IPS-18c (cell line): Measurements from ENCODE around the gene GPNMB.

Source experiments
- H3K4me3 ChIP-seq: 2 replicates; pipeline ENCODE4 v1.7.0; 2013; ENCODE audit warnings: low read depth, mild to moderate bottlenecking, low read length, moderate library complexity; ENCODE audit not compliant: insufficient read depth
- H3K9me3 ChIP-seq: one replicate; pipeline ENCODE4 v1.6.1; 2013; ENCODE audit warnings: mild to moderate bottlenecking, low read length, moderate library complexity; ENCODE audit not compliant: control insufficient read depth, insufficient read depth

Gene GPNMB

GRCh38 chr7:23256731-23257130 lies 10.2 kb downstream of the GPNMB start:
- Histone ChIP-seq H3K9me3 (no peaks in the 10 kb centered on the region), H3K4me3 (no peak overlapping the region)

GRCh38 chr7:23260371-23260770 lies 13.8 kb downstream of the GPNMB start:
- H3K9me3 ChIP-seq = no peaks in the 10 kb centered on the region
- no peak overlapping the region for H3K4me3 ChIP-seq

- H3K9me3 ChIP-seq = no peaks in the 10 kb centered on the region
- no peak overlapping the region for H3K4me3 ChIP-seq
Measured at GRCh38 chr7:23261843-23262452, 15.4 kb downstream of the GPNMB start.

DNA sequence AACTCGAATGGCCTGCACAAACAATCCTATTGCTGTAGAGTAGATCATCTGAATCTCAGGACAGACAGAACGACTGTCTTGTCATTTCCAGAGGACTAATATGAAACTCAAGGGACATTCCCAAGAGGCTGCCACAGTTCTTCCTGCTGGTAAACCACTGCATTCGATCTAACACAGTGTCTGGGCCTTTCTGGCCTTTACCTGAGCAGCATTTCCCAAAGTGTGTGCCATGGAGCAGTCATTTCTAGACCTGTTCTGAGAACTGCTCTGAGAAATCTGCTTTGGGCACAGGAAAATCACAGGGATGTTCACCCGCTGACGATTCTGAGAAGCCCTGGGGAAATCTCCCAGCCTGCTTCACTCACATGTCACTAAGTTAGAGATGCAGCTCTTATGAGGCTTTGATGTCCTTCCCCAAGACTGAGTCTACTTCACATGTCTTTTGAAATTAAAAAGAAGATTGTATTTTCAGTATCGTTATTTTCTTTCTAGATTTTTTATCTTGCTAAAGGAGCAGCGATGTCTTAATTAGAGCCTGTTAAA lies 18.4 kb downstream of the GPNMB start:
- H3K4me3 ChIP-seq = no peak overlapping the region
- no peaks in the 10 kb centered on the region for H3K9me3 ChIP-seq

DNA sequence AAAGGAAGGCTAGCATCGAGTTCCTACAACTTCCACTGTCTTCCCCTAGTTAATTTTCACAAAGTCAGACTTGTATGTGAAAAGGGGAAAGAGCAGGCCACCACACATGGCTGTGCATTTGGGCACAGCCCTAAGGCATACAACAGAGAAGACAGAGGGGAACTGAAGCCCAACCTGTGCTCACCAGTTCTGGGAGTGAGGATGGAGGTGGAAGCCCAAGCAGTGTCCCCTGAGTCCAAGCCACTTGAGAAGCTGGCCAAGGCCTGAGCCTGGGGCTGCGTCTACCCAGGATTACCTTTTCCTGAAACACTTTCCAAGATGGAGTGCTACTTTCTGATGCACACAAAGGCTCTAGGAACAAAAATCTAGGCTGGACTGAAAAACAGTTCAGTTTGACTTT lies 20.3 kb downstream of the GPNMB start:
- H3K4me3 ChIP-seq = no peak overlapping the region

GRCh38 chr7:23267357-23267756 lies 20.8 kb downstream of the GPNMB start:
- H3K4me3 ChIP-seq = no peak overlapping the region
- no peaks in the 10 kb centered on the region for H3K9me3 ChIP-seq

More for the DNA sequence above, 20.3 kb downstream of the GPNMB start:
- H3K9me3 ChIP-seq = no peaks in the 10 kb centered on the region

DNA sequence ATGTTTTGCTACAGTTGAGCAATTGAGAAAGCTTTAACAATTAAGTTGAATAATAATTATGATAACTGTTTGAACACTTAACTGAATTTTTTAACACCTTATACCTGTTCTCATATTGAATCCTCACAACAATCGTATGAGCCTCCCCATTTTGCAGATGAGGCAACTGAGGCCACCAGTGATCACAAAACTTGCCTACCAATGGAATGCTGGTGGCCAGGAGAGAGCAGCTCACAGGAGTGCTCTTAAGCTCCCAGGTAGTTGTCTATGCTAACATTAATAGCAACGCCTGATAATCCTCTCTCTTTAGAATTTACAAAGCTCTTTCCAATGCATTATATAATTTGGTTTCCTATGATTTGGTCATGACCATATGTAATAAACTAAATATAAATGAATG lies 21.6 kb downstream of the GPNMB start:
- no peaks in the 10 kb centered on the region for H3K9me3 ChIP-seq

DNA sequence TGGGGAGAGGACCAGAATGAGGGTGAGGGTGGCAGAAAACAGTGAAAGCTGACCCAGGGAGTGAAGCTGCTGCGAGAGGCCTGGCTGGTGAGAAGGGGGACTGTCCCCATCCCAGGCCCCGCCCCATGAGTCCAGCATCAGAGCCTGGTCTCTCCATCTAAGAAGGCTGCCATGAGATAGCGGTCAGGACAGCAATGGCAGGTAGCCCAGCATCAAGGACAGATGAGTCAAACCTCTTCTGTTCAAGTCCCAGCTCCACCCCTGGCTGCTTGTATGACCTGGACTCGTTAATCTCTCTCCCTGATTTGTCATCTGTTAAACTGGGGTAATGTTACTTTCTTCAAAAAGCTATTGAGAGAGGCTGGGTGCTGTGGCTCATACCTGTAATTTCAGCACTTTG lies 22.2 kb downstream of the GPNMB start:
- no peaks in the 10 kb centered on the region for H3K9me3 ChIP-seq
- H3K4me3 ChIP-seq = no peak overlapping the region

More for the DNA sequence above, 21.6 kb downstream of the GPNMB start:
- no peak overlapping the region for H3K4me3 ChIP-seq

- H3K9me3 ChIP-seq = no peaks in the 10 kb centered on the region
- no peak overlapping the region for H3K4me3 ChIP-seq
Measured at GRCh38 chr7:23272275-23272674, 25.7 kb downstream of the GPNMB start.

- Histone ChIP-seq H3K4me3 (no peak overlapping the region), H3K9me3 (no peaks in the 10 kb centered on the region)
Measured at GRCh38 chr7:23273141-23273599, 26.6 kb downstream of the GPNMB start.

- Histone ChIP-seq H3K4me3 (no peak overlapping the region), H3K9me3 (no peaks in the 10 kb centered on the region)
Measured at GRCh38 chr7:23275912-23276311, 29.3 kb downstream of the GPNMB start.

DNA sequence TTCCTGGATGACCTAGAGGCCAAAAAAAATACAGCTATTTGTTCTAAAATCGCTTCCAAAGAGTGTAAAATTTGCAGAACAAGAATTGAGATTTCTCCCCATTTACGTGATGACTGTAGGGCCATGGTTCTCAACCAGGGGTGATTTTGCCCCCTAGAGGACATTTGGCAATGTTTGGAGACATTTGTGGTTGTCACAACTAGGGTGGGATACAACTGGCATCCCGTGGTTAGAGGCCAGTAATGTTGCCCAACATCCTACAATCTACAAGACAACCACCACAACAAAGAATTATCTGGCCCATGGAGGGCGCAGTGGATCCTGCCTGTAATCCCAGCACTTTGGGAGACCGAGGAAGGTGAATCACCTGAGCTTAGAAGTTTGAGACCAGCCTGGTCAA lies 29.8 kb downstream of the GPNMB start:
- Histone ChIP-seq H3K9me3 (no peaks in the 10 kb centered on the region), H3K4me3 (no peak overlapping the region)

GRCh38 chr7:23276947-23277346 lies 30.4 kb downstream of the GPNMB start:
- Histone ChIP-seq H3K4me3 (no peak overlapping the region), H3K9me3 (no peaks in the 10 kb centered on the region)

- no peak overlapping the region for H3K4me3 ChIP-seq
- no peaks in the 10 kb centered on the region for H3K9me3 ChIP-seq
Measured at GRCh38 chr7:23277359-23277989, 30.9 kb downstream of the GPNMB start.

DNA sequence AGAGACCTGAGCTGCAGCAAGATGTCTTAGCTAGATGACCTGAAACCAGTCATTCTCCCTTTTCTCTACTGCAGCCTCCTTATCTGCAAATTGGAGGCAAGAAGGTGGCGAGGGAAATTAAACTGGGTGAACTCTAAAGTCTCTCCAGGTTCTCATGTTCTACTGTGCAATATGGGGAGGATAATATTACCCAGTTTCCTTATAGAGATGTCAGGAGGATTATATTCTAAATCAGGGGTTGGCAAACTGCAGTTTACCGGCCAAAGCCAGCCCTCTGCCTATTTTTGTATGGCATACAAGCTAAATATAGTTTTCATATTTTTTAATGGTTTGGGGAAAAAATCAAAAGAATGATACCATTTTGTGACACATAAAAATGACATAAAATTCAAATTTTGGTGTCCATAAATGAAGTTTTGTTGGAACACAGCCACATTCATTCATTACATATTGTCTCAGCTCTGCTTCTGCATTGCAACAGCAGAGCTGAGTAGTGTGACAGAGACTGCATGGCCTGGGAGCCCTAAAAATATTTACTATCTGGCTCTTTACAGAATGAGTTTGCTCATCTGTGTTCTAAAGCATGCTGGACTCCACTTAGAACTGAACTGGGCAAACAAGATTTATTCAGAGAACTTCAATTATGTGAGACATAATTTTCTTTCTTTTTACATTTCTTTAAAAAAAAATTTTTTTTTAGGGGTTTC lies 33.4 kb downstream of the GPNMB start:
- H3K9me3 ChIP-seq = no peaks in the 10 kb centered on the region
- no peak overlapping the region for H3K4me3 ChIP-seq

DNA sequence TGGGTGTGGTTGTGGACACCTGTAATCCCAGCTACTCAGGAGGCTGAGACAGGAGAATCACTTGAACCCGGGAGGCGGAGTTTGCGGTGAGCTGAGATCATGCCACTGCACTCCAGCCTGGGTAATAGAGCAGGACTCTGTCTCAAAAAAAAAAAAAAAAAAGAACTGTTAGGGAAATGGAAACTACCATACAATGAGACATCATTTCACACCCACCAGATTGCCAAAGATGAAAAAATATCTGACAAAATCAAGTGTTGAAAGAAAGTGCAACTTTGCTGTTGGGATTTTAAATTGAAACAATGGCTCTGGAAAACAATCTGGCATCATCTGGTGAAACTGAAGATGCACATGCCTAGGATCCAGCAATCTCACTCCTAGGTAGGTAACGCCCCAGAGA lies 36.5 kb downstream of the GPNMB start:
- Histone ChIP-seq H3K9me3 (no peaks in the 10 kb centered on the region), H3K4me3 (no peak overlapping the region)

DNA sequence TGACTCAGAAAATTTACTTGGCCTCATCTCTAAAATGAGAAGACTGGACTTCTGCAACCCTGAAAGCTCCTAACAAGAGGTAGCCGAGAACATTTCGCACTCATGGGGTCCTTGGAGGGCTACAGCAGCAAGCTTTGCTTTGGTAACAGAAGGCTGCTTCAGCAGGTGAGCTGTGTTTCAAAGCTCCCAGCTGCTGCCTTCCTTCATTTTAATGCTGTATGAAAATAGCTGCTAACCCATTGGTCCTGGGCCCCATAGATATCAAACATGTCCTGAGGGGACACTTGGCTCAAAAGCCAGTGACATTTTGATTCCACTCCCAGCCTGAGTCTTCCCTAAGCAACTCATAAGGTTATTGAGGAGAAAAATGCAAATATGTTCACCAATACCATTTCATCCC lies 38.3 kb downstream of the GPNMB start:
- no peak overlapping the region for H3K4me3 ChIP-seq
- peaks cover 2% of the 10 kb centered on the region for H3K9me3 ChIP-seq
